Gastroesophageal sphincter (tissue), 4 donors: Measurements from ENCODE around the gene C10orf53. TPM values are rescaled to one million over a fixed set of nuclear protein-coding genes. Genes with fewer than 3 reads are reported as not detected.

ENCODE experiments used
- ATAC-seq: fragments of 150-250 bp; one replicate; pipeline ENCODE4 v1.9.1; 2016; ENCODE audit warnings: mild to moderate bottlenecking, moderate library complexity
- H3K27ac ChIP-seq, 4 donors: fragments of 200-600 bp; sonication (generic) in 3 of 4; 1 replicate in 3 of 4; 2 replicates in 1 of 4; pipeline ENCODE4 v1.5.1; 2016 to 2019
- H3K27me3 ChIP-seq: fragments of 200-600 bp; sonication (generic); one replicate; pipeline ENCODE4 v1.5.1; 2019
- H3K36me3 ChIP-seq, 2 donors: fragments of 200-600 bp; sonication (generic); one replicate each; pipeline ENCODE4 v1.5.1; 2019; ENCODE audit warnings: control low read depth in 1 of 2
- H3K4me1 ChIP-seq, 3 donors: fragments of 200-600 bp; sonication (generic); 1 replicate in 2 of 3; 2 replicates in 1 of 3; pipeline ENCODE4 v1.5.1; 2016 to 2019; ENCODE audit warnings: control low read depth in 2 of 3
- H3K4me3 ChIP-seq, 2 donors: fragments of 200-600 bp; sonication (generic); one replicate each; pipeline ENCODE4 v1.5.1; 2019; ENCODE audit warnings: mild to moderate bottlenecking in 1 of 2, moderate library complexity in 1 of 2
- H3K9me3 ChIP-seq, 3 donors: fragments of 200-600 bp; sonication (generic); one replicate each; pipeline ENCODE4 v1.5.1; 2017 to 2019; ENCODE audit warnings: control low read depth in 2 of 3
- EP300 ChIP-seq: sonication (generic); formaldehyde crosslinking; IDR thresholded peaks from one replicate; pipeline ENCODE4 v1.6.1; 2017; ENCODE audit warnings: antibody characterized with exemption, mild to moderate bottlenecking
- POLR2A ChIP-seq, 2 donors: fragments of 450-650 bp; IDR thresholded peaks; one replicate each; pipeline ENCODE4 v1.6.1; 2017; ENCODE audit warnings: antibody characterized with exemption in 2 of 2, mild to moderate bottlenecking in 2 of 2, moderate library complexity in 1 of 2
- POLR2AphosphoS5 ChIP-seq: sonication (generic); formaldehyde crosslinking; IDR thresholded peaks from one replicate; pipeline ENCODE4 v1.6.1; 2017; ENCODE audit warnings: antibody characterized with exemption
- WGBS, 2 donors: methylation state at CpG; one replicate each; pipeline ENCODE4 v1.1.5; 2018; ENCODE audit warnings: low coverage in 1 of 2; 5-methylcytosine and 5-hydroxymethylcytosine counted together
- total RNA-seq, 4 donors: library from RNA; depleted of rRNA; stranded (reverse); fragments of >200 nt; gene quantifications; one replicate each; pipeline ENCODE4 v1.1.0, GENCODE V29; 2016
- TF ChIP-seq, protein P1 (sequence below), 4 experiments: fragments of 200-600 bp in 2 of 4; fragments of 450-650 bp in 2 of 4; sonication (generic) in 1 of 4; IDR thresholded peaks; one replicate each; pipeline ENCODE4 v1.5.1; 2017 to 2019; ENCODE audit warnings: antibody characterized with exemption in 4 of 4, mild to moderate bottlenecking in 2 of 4, moderate library complexity in 2 of 4

The C10orf53 gene
- total RNA-seq, 4 donors from 2014 or later = not detected

DNA sequence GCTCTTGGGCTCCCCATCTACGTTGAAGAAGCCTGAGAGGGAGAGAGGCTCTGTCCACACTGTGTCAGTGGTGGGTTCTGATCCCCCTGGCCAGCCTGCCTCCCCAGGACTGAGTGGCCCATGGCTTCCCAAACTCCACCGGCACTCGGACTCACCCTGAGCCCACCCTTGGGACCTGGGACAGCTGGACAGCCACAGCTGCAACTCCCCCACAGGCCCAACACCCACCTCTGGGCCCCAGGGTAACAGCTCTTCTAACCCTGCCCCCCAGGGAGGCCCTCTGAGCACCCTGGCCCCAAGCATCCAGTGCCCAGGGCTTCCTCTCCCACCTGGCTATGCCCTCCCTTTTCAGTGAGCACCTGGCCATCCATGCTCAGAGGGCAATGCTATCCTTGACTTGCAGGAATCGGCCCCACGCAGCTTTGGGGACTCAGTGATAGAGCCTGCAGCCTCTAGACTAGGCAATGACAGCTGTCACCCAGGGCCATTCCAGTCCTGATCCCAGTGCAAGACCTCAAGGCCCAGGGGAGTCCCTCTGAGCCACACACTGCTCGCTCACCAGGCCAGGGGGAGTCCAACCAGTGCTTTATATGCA is 64.7 kb downstream of the C10orf53 start:
- ATAC-seq = no peak
- no peaks in the 10 kb centered on the region for H3K4me1 ChIP-seq
- no peaks in the 10 kb centered on the region for H3K27me3 ChIP-seq
- TF ChIP-seq, protein P1, sequence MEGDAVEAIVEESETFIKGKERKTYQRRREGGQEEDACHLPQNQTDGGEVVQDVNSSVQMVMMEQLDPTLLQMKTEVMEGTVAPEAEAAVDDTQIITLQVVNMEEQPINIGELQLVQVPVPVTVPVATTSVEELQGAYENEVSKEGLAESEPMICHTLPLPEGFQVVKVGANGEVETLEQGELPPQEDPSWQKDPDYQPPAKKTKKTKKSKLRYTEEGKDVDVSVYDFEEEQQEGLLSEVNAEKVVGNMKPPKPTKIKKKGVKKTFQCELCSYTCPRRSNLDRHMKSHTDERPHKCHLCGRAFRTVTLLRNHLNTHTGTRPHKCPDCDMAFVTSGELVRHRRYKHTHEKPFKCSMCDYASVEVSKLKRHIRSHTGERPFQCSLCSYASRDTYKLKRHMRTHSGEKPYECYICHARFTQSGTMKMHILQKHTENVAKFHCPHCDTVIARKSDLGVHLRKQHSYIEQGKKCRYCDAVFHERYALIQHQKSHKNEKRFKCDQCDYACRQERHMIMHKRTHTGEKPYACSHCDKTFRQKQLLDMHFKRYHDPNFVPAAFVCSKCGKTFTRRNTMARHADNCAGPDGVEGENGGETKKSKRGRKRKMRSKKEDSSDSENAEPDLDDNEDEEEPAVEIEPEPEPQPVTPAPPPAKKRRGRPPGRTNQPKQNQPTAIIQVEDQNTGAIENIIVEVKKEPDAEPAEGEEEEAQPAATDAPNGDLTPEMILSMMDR (IDR thresholded peaks at IDR 0.05) = no peak
- TF ChIP-seq EP300 (no peak), POLR2AphosphoS5 (no peak), POLR2A (IDR thresholded peaks at IDR 0.05) (no peak)
- H3K27ac ChIP-seq = no peak overlapping the region
- no peaks in the 10 kb centered on the region for H3K9me3 ChIP-seq
- WGBS, 2 donors = no CpG with 5 or more reads among the region's 6 CpGs
- H3K36me3 ChIP-seq = no peaks in the 10 kb centered on the region
- H3K4me3 ChIP-seq = no peak overlapping the region

DNA sequence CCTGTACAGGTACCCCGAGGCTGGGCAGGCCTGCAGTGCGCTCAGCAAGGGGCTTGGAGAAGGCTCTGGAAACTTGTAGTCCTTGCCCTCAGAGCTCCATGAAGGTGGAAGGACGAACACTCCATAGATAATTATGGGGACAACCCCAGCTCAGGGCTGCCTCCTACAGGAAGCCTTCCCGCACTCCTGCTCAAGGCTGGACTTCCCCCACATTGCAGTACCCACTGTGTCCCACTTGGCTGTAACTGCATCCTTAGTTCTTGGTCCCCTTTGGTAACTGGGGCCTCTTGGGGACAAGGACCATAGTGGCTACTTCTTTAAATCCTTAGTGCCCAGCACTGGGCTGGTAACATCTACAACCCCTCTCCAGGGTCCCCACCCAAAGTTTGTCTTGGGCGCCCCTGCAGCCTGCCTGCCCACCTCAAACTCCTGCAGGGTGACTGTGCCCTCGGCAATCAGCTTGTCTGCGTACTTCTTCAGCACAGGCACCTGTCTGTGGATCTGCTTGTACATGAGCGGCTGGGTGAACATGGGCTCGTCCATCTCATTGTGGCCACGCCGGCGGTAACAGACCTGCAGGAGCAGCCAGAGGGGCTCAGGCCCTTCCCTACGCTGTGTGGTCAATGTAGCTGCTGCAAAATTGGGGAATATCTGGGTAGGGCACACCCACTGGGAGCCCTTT is 65.6 kb downstream of the C10orf53 start:
- no peaks in the 10 kb centered on the region for H3K27me3 ChIP-seq
- WGBS, 2 donors = 60 to 100% methylated on average over 1 of the region's 13 CpGs
- H3K4me1 ChIP-seq = no peaks in the 10 kb centered on the region
- no peak overlapping the region for H3K27ac ChIP-seq
- H3K4me3 ChIP-seq = no peak overlapping the region
- TF ChIP-seq POLR2A (IDR thresholded peaks at IDR 0.05) (no peak), POLR2AphosphoS5 (no peak), EP300 (no peak)
- TF ChIP-seq, protein P1 (IDR thresholded peaks at IDR 0.05) = no peak
- no peaks in the 10 kb centered on the region for H3K9me3 ChIP-seq
- no peaks in the 10 kb centered on the region for H3K36me3 ChIP-seq
- no peak for ATAC-seq

GRCh38 chr10:49745756-49746155 is 66.3 kb downstream of the C10orf53 start:
- WGBS, 2 donors = 94 to 100% methylated on average over 1 to 6 of the region's 12 CpGs

GRCh38 chr10:49746626-49747302 is 67.3 kb downstream of the C10orf53 start:
- 100% methylated on average over 1 to 5 of the region's 20 CpGs for WGBS, 2 donors
- TF ChIP-seq, protein P1 (IDR thresholded peaks at IDR 0.05) = no peak
- TF ChIP-seq POLR2AphosphoS5 (no peak), EP300 (no peak), POLR2A (IDR thresholded peaks at IDR 0.05) (no peak)
- H3K27ac ChIP-seq = no peak overlapping the region
- H3K4me1 ChIP-seq = no peaks in the 10 kb centered on the region
- H3K9me3 ChIP-seq = no peaks in the 10 kb centered on the region
- H3K36me3 ChIP-seq = no peaks in the 10 kb centered on the region
- no peak overlapping the region for H3K4me3 ChIP-seq
- H3K27me3 ChIP-seq = peaks cover 6% of the 10 kb centered on the region
- ATAC-seq = no peak

More at GRCh38 chr10:49745756-49746155, 66.3 kb downstream of the C10orf53 start:
- no peaks in the 10 kb centered on the region for H3K36me3 ChIP-seq
- H3K9me3 ChIP-seq = no peaks in the 10 kb centered on the region
- H3K4me1 ChIP-seq = no peaks in the 10 kb centered on the region
- H3K4me3 ChIP-seq = no peak overlapping the region
- no peak overlapping the region for H3K27ac ChIP-seq
- TF ChIP-seq EP300 (no peak), POLR2A (IDR thresholded peaks at IDR 0.05) (no peak), POLR2AphosphoS5 (no peak)
- TF ChIP-seq, protein P1 (IDR thresholded peaks at IDR 0.05) = no peak
- no peak for ATAC-seq
- no peaks in the 10 kb centered on the region for H3K27me3 ChIP-seq

Other genes with a start within 250 kb of the C10orf53 start
- gene ERCC6, start 140.5 kb upstream of the C10orf53 start, total RNA-seq = 10 to 100 TPM in 2 of 4 donors, 1 to 10 TPM in 2; 9.6 to 13.5 (median 11.0) TPM
- 1 to 10 TPM in 2 of 4 donors, under 1 TPM in 1, not detected in 1; 0.12 to 1.7 (median 1.5) TPM for gene SLC18A3, start 69.3 kb upstream of the C10orf53 start, total RNA-seq
- 1 to 10 TPM in 1 of 4 donors, under 1 TPM in 1, not detected in 2; 0.94 to 1.6 TPM for gene CHAT, start 65.6 kb upstream of the C10orf53 start, total RNA-seq
- gene OGDHL, start 82.7 kb downstream of the C10orf53 start, total RNA-seq = 1 to 10 TPM in 2 of 4 donors, under 1 TPM in 2; 0.62 to 1.8 (median 1.2) TPM